GM03348 (cell line): ENCODE data around the gene SPATA20.
A peak's percentile ranks its signal among the peaks of the same experiment; 100 is the strongest.

Source experiments
- DNase-seq: peaks from one replicate; pipeline ENCODE4 v3.0.0; 2012; ENCODE audit warnings: low spot score

Gene SPATA20

DNA sequence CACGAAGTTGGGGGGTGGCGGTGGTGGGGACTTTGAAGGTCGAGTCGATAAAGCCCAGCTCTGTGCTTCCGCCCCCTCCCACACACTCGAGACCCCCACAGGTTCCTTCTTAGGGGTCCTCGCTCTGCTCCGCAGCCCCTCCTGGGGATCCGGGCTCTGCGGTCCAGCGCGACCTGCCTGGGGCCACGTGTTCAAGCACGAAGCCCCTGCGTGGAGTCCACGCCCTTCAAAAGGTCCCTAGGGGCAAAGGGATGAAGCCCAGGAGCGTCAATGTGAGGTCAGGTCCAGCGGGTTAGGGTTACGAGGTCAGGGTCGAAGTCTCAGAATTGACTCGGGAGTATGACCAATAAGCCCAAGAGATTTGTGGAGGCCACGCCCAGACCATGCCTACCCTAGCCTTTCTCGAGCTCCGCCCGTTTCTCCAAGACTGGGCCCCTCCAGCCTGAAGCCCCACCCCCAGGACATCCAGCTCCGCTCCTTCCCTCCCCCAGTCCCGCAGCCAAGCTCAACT is 12.8 kb downstream of the SPATA20 start:
- DNase-seq: peak; percentile 64

GRCh38 chr17:50560185-50560824 is 13.3 kb downstream of the SPATA20 start, which contains the start of gene CACNA1G:
Gene CACNA1G (plus strand): TSS chr17:50560715. CDS start chr17:50561460, 745 bp downstream.
- peak; percentile 99 for DNase-seq

DNA sequence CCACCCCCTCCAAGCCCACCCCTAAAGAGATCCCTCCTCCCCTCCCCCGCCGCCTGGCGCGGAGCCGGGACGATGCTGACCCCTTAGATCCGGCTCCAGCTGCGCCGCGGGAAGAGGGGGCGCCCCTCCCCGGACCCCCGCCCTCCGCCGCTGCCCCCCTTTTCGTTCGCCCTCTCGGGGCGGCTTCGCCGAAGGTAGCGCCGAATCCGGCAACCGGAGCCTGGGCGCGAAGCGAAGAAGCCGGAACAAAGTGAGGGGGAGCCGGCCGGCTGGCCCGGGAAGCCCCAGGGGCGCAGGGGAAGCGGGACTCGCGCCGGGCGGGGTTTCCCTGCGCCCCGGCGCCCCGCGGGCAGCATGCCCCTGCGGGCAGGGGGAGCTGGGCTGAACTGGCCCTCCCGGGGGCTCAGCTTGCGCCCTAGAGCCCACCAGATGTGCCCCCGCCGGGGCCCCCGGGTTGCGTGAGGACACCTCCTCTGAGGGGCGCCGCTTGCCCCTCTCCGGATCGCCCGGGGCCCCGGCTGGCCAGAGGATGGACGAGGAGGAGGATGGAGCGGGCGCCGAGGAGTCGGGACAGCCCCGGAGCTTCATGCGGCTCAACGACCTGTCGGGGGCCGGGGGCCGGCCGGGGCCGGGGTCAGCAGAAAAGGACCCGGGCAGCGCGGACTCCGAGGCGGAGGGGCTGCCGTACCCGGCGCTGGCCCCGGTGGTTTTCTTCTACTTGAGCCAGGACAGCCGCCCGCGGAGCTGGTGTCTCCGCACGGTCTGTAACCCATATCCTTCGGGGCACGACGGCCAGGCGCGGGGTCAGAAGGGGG is 14.2 kb downstream of the SPATA20 start:
- DNase-seq: peak; percentile 34

- no peak for DNase-seq
Measured at GRCh38 chr17:50561746-50562141, 14.8 kb downstream of the SPATA20 start.

- no peak for DNase-seq
Measured at GRCh38 chr17:50562242-50563091, 15.5 kb downstream of the SPATA20 start.

GRCh38 chr17:50563092-50563511 is 16.1 kb downstream of the SPATA20 start:
- no peak for DNase-seq

DNA sequence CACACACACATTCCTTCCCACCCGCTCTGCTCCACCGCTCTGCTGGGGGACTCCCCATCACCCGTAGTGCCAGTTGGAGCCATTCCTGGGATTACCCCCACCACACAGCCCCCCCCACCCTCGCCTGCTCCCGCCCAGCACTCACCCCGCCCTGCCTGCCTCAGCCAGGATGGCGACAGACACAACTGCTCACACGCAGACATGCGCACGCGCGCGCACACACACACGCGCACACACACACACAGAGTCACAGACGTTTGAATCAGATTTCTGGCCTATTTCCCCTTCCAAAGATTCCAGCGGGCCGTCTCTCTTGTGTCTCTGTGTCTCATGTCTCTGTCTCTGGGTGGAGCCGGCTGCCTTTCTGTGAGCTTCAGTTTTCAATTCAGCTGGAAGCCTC is 17.9 kb downstream of the SPATA20 start:
- peak; percentile 91 for DNase-seq

DNA sequence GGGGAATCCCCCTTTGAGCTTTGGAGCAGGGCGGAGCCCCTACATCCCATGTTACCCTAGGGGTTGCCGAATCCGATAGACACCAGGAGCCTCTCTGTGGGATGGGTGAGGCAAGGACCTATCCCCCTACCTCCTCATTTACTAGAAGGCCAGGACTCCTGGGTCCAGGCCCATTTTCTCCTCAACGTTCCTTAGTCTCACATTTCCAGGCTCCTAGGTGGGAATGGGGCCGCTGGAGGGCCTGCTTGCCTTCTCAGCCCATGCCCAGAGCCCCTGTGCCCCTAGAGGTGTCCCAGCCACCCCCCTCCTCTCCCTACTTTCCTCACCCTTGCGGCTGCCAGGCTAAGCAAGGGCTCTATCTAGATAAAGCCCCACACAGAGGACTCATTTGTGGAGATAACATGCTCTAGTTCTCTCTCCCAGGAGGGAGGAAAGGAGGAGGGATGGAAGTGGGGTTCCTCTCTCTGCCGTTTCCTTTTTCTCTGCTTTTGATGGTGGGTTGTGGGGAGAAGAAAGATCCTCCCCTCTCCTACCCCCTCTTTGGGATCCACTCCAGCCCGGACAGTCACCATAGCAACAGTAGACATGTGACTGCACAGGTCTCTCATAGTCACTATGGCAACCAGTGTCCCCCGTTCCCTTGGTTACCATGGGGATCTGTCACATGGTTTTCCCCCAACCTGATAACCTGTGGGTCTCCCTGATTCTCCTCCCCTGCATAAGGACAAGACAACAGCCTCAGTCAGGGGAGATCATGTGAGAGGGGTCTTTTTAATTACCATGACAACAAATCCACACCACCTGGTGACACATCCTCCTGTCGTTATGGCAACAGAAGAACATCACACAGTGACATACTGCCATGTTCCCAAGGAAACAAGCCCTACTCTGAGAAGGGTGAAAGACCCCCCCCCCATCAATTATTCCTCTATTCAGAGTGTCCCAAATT is 18.7 kb downstream of the SPATA20 start:
- DNase-seq: no peak

DNA sequence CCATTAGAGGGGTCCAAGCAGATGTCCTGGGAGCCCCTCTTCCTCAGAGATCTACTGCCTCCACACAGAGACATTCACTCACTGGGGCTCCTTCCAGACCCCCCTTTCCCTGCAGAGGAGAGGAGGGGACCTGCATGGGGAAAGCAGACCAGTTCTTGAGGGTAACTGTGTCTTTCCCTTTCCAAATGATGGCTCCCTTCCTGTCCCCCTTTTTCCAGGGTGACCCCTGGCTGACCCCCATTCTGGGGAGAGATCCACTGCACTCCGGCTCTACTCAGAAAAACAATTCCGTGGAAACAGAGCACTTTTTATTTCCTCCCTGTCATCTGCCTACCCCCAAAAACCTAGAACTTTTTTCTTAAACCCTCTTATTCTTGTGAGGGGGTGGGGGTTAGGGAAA is 19.9 kb downstream of the SPATA20 start:
- DNase-seq: no peak

DNA sequence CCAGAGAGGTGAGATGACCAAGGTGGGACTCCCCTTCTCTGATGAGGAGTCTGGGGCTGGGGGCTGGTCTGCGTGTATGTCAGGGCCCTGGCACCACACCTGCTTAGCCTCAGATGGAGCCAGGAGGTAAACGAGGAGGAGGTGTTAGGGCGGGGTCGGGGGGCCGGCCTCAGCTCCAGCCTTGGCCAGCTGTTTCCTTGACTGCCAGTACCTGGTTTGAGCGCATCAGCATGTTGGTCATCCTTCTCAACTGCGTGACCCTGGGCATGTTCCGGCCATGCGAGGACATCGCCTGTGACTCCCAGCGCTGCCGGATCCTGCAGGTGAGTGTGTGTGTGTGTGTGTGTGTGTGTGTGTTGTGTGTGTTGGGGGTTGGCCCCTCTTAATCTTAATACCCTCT is 21.7 kb downstream of the SPATA20 start:
- DNase-seq: no peak

GRCh38 chr17:50569592-50569991 is 22.6 kb downstream of the SPATA20 start:
- DNase-seq: no peak

GRCh38 chr17:50570032-50570431 is 23.1 kb downstream of the SPATA20 start:
- no peak for DNase-seq

- no peak for DNase-seq
Measured at GRCh38 chr17:50570528-50570927, 23.6 kb downstream of the SPATA20 start.

GRCh38 chr17:50571681-50572080 is 24.7 kb downstream of the SPATA20 start:
- DNase-seq: no peak

DNA sequence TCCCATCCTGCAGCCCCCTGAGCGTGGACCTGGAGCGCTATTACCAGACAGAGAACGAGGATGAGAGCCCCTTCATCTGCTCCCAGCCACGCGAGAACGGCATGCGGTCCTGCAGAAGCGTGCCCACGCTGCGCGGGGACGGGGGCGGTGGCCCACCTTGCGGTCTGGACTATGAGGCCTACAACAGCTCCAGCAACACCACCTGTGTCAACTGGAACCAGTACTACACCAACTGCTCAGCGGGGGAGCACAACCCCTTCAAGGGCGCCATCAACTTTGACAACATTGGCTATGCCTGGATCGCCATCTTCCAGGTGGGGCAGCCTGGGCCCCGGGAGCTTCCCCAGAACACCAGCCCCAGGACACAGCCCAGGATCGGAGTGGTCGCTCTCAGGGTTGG is 25.6 kb downstream of the SPATA20 start:
- no peak for DNase-seq

- DNase-seq: no peak
Measured at GRCh38 chr17:50573866-50574611, 27.1 kb downstream of the SPATA20 start.

GRCh38 chr17:50575581-50576210 is 28.7 kb downstream of the SPATA20 start:
- no peak for DNase-seq

DNA sequence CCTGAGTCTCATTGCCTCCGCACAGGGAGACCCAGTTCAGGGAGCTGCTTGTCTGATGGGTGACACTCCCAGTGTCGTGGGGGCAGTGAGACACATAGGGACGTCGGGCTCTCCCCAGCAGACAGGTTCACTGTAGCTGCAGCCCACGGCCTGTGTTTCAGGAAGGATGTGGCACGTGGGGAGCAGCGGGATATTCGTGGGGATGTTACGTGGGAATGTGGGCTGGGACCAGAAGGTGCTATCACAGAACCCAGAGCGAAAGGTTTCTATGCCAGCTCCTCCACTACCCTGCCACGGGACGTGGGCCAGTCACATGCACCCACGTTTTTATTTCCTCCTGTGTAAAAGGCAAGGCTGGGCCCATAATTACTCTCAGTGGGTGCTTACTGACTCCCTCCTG is 29.9 kb downstream of the SPATA20 start:
- DNase-seq: no peak

GRCh38 chr17:50577451-50577954 is 30.5 kb downstream of the SPATA20 start:
- DNase-seq: no peak

- DNase-seq: no peak
Measured at GRCh38 chr17:50578173-50578572, 31.2 kb downstream of the SPATA20 start.
